Measurements from ENCODE around the gene MACROD2. TPM values are rescaled to one million over a fixed set of nuclear protein-coding genes. Genes with fewer than 3 reads are reported as not detected.

MACROD2 gene
- total RNA-seq, 1 experiment from 2014 or later, result 3.1 TPM

- DNase-seq (ENCODE audit: unreplicated experiment), result no peak
- no TSS peak for BruUV-seq (replicated peaks)
- no peaks in the 10 kb centered on the region for H3K36me3 Mint-ChIP-seq (ENCODE audit: insufficient read depth, unreplicated experiment)
- POLR2A ChIA-PET, result interaction anchor here (0.8 to 2.4 kb wide), 4 partner anchors 8 to 271 kb away, joined by 4 to 9 read pairs (median 4); no protein-coding TSS in a partner anchor
- H3K4me1 Mint-ChIP-seq (ENCODE audit: insufficient read depth, unreplicated experiment), result no peaks in the 10 kb centered on the region
- H3K27ac Mint-ChIP-seq (ENCODE audit: low read depth, unreplicated experiment), result peak overlapping the region; percentile 39
- CTCF ChIA-PET, result no interaction called here
- no peaks in the 10 kb centered on the region for H3K9me3 Mint-ChIP-seq (ENCODE audit: unreplicated experiment)
- no peak overlapping the region for H3K4me3 Mint-ChIP-seq (ENCODE audit: unreplicated experiment)
- no peaks in the 10 kb centered on the region for H3K27me3 Mint-ChIP-seq (ENCODE audit: insufficient read depth, unreplicated experiment)
- intact Hi-C loops (cut with micrococcal nuclease), result no loop called here
- TF ChIP-seq CTCF (IDR thresholded peaks at IDR 0.05; ENCODE audit: unreplicated experiment), result no peak
These were observed 834.6 kb downstream of the MACROD2 start for GRCh38 chr20:14829906-14830305.

- Mint-ChIP-seq H3K36me3 (ENCODE audit: insufficient read depth, unreplicated experiment) (no peaks in the 10 kb centered on the region), H3K4me3 (ENCODE audit: unreplicated experiment) (no peak overlapping the region), H3K4me1 (ENCODE audit: insufficient read depth, unreplicated experiment) (no peaks in the 10 kb centered on the region), H3K27ac (ENCODE audit: low read depth, unreplicated experiment) (peak overlapping the region; percentile 39), H3K9me3 (ENCODE audit: unreplicated experiment) (no peaks in the 10 kb centered on the region), H3K27me3 (ENCODE audit: insufficient read depth, unreplicated experiment) (no peaks in the 10 kb centered on the region)
- DNase-seq (ENCODE audit: unreplicated experiment), result no peak
- intact Hi-C loops (cut with micrococcal nuclease), result no loop called here
- no peak for TF ChIP-seq CTCF (IDR thresholded peaks at IDR 0.05; ENCODE audit: unreplicated experiment)
- CTCF ChIA-PET, result no interaction called here
- POLR2A ChIA-PET, result interaction anchor here (0.8 to 2.4 kb wide), 4 partner anchors 8 to 270 kb away, joined by 4 to 9 read pairs (median 4); no protein-coding TSS in a partner anchor
- BruUV-seq (replicated peaks), result no TSS peak
These were observed 835.1 kb downstream of the MACROD2 start for GRCh38 chr20:14830466-14830865.

GRCh38 chr20:14830899-14831298, 835.6 kb downstream of the MACROD2 start:
- H3K27me3 Mint-ChIP-seq (ENCODE audit: insufficient read depth, unreplicated experiment), result no peaks in the 10 kb centered on the region
- no peak for TF ChIP-seq CTCF (IDR thresholded peaks at IDR 0.05; ENCODE audit: unreplicated experiment)
- POLR2A ChIA-PET, result no interaction called here
- H3K4me1 Mint-ChIP-seq (ENCODE audit: insufficient read depth, unreplicated experiment), result no peaks in the 10 kb centered on the region
- no TSS peak for BruUV-seq (replicated peaks)
- no peaks in the 10 kb centered on the region for H3K9me3 Mint-ChIP-seq (ENCODE audit: unreplicated experiment)
- CTCF ChIA-PET, result no interaction called here
- peak overlapping the region; percentile 39 for H3K27ac Mint-ChIP-seq (ENCODE audit: low read depth, unreplicated experiment)
- H3K36me3 Mint-ChIP-seq (ENCODE audit: insufficient read depth, unreplicated experiment), result no peaks in the 10 kb centered on the region
- intact Hi-C loops (cut with micrococcal nuclease), result no loop called here
- no peak for DNase-seq (ENCODE audit: unreplicated experiment)
- H3K4me3 Mint-ChIP-seq (ENCODE audit: unreplicated experiment), result no peak overlapping the region

GRCh38 chr20:14832630-14833029, 837.3 kb downstream of the MACROD2 start:
- Mint-ChIP-seq H3K36me3 (ENCODE audit: insufficient read depth, unreplicated experiment) (no peaks in the 10 kb centered on the region), H3K4me3 (ENCODE audit: unreplicated experiment) (no peak overlapping the region), H3K27me3 (ENCODE audit: insufficient read depth, unreplicated experiment) (no peaks in the 10 kb centered on the region), H3K9me3 (ENCODE audit: unreplicated experiment) (no peaks in the 10 kb centered on the region), H3K4me1 (ENCODE audit: insufficient read depth, unreplicated experiment) (no peaks in the 10 kb centered on the region), H3K27ac (ENCODE audit: low read depth, unreplicated experiment) (no peak overlapping the region)
- intact Hi-C loops (cut with micrococcal nuclease), result no loop called here
- ChIA-PET CTCF (interaction anchor here (0.6 to 1.2 kb wide), 2 partner anchors 496 to 1015 kb away, joined by 3 to 4 read pairs; partner anchors contain the start of gene FLRT3), POLR2A (interaction anchor here (1.5 to 2.0 kb wide), 3 partner anchors 12 to 498 kb away, joined by 4 to 10 read pairs (median 4); partner anchors contain the start of gene FLRT3)
- DNase-seq (ENCODE audit: unreplicated experiment), result no peak
- BruUV-seq (replicated peaks), result no TSS peak
- TF ChIP-seq CTCF (IDR thresholded peaks at IDR 0.05; ENCODE audit: unreplicated experiment), result no peak

Measured in MCF 10A (cell line).